Activated CD4-positive, alpha-beta T cell treated with anti-CD3 and anti-CD28 coated beads, Interleukin-2, Interleukin-6, amounts not matched to agents 100 ng/mL and 50 ng/mL, durations not matched to agents 16 hours and 8 hours (primary cell): ENCODE data around the gene TMIE.
A peak's percentile ranks its signal among the peaks of the same experiment; 100 is the strongest.

ENCODE experiments used
- DNase-seq: peaks from one replicate; pipeline ENCODE4 v3.0.0-alpha.2; 2020

The TMIE gene

DNA sequence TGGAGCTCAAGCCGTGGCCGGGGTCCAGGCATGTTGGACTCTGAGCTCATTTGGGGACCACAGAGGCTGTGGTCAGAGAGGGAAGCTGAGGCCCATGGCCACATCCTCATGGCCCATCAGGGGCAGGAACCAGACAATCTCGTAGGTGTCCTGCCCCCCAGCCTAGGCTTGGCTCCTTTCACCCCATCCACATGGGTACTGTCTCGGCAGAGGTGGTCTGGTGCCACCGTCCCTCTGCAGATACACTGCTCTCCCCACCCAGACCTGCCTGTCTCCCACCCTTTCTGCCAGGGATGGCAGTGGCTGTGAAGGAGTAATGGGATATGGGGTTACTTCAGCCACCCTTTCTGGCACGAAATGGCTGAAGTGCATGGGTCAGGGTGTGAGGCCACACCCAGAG is 8.5 kb downstream of the TMIE start:
- DNase-seq: no peak

GRCh38 chr3:46710229-46710628 is 9.0 kb downstream of the TMIE start:
- DNase-seq: no peak

- no peak for DNase-seq
Measured at GRCh38 chr3:46710671-46711295, 9.6 kb downstream of the TMIE start.

GRCh38 chr3:46711305-46711704 is 10.1 kb downstream of the TMIE start:
- no peak for DNase-seq

DNA sequence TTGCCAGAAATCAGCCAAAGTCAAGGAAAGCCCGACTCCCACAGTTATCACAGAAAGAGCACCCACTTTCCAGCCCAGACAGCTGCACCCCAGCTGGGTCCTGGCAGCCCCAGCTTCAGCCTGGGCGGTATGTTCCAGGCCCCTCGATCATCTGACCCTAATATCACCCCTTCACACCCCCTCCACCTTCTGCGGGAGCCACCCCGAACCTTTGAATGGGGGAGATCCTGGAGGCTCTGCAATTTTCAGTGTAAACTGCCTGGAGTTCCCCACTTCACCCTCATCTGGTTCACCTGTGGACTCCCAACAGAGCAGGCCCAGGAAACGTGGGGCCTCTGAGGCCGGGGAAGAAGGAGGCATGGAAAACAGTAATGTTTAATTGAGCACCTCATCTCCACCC is 10.6 kb downstream of the TMIE start:
- no peak for DNase-seq

- no peak for DNase-seq
Measured at GRCh38 chr3:46712191-46713049, 11.2 kb downstream of the TMIE start.

GRCh38 chr3:46713050-46713897 is 12.1 kb downstream of the TMIE start:
- DNase-seq: no peak

- DNase-seq: peak; percentile 73
Measured at GRCh38 chr3:46713898-46714552, 12.8 kb downstream of the TMIE start.

GRCh38 chr3:46714728-46715506 is 13.7 kb downstream of the TMIE start:
- DNase-seq: no peak

DNA sequence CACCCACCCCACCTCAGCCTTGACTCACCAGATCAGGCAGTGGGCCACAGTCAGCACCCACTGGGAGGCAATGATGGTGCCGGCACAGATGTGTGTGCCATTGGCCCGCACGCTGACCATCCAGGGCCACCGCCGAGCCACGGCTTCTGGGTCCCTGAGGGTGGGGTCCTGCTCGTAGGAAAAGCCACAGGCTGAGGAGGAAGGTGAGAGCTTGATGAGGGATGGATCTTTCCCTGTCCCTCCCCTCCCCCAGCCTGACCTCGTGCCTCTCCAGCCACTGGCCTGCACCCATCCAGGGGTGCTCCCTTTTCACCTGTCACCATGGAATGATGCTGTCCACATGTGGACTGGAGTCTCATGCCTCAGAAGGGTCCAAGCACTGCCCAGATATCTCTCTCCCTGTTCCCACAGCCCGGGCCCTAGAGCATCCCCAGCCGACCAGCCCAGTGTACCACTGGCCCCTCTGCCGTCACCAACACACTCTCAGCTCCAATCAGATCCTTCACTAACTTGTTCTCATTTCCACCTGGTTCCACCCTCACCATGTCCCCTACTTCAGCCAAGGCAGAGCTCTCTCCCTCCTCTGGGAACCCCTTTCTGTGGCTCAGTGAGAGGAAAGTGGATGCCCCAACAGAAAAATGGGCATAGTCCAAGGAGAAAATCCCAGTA is 14.4 kb downstream of the TMIE start:
- DNase-seq: no peak

DNA sequence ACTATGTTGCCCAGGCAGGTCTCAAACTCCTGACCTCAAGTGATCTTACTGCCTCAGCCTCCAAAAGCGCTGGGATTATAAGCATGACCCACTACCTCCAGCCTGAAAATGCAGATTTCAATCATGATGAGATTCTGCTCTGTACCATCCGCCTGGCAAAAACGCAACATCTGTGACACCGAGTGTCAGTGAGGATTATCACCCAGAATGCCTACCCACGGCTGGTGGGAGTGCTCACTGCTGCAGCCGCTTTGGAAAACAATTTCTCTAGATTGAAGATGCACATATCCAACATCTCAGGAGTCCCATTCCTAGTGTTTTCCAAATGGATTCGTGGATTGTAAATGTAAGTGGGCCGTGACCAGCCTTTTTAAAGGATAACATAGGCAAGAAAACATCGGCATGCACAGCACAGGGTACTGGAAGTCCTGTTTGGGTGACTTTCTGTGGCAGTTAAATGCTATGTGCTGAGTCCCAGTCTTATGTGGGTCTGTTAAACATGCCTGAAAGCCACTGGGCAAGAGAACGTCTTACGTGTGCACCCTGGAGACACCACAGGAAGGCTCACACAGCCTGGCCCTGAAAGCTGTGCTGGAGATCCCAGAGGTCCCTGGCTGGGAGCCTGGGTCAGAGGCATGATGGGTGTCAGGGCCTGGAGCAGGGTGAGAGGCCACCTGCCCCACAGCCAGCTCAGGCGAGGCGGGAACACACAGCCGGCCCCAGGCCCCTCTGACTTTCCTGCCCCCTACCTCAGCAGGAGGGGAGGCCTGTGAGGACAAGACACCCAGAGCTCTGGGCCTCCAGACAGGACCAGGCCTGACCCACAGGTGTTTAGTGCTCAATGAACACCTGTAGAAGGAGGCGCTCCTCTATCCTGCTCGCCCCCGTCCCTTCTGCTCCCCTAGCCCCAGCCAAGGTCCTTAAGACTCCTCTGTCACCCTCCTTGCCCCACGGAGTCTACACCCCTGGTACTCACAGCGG is 15.6 kb downstream of the TMIE start:
- DNase-seq: no peak

- peak; percentile 65 for DNase-seq
Measured at GRCh38 chr3:46717447-46718231, 16.4 kb downstream of the TMIE start, which contains the start of gene PRSS50. TSS of gene PRSS50 (minus strand) at chr3:46717869. CDS start at chr3:46717824, 45 bp downstream.

GRCh38 chr3:46719044-46719565 is 17.9 kb downstream of the TMIE start:
- no peak for DNase-seq

DNA sequence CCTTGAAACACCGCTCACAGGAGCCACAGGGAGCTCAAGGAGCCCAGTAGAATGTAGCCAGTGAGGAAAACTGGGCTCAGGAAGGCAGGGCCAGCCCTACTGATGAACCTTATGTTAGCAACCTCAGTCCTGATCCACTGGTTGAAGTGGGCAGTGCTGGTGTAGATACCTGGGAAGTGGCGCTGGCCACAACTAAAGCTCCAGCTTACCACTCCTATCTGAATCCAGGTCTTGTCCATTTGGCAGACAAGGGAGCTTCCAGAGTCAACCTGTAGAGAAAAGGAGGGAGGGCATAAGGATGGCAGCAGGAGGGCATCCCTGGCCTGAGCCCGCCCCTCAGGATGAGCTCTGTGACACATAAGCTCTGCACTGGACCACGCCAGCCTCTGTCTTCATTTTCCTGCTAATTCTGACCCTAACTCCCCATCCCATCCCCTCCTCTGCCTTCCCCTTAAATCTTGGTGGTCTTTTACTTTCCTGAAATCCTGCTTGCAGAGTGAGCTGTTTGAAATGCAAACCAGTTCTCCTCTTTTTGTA is 18.6 kb downstream of the TMIE start:
- no peak for DNase-seq

DNA sequence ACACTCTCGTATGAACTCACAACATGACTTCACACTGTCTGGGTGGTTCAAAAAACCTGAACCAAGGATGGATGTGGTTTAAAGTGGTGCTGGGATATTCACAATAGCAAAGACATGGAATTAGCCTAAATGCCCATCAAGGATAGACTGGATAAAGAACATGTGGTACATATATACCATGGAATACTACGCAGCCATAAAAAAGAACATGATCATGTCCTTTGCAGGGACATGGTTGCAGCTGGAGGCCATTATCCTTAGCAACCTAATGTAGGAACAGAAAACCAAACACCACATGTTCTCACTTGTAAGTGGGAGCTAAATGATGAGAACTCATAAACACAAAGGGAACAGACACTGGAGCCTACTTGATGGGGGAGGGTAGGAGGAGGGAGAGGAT is 19.8 kb downstream of the TMIE start:
- DNase-seq: no peak

GRCh38 chr3:46722443-46722842 is 21.3 kb downstream of the TMIE start:
- DNase-seq: no peak

- peak; percentile 48 for DNase-seq
Measured at GRCh38 chr3:46724424-46724823, 23.2 kb downstream of the TMIE start.

GRCh38 chr3:46725621-46726314 is 24.6 kb downstream of the TMIE start:
- DNase-seq: no peak
